Common myeloid progenitor, CD34-positive (primary cell): ENCODE measurements around the gene CAMTA1.
A peak's percentile ranks its signal among the peaks of the same experiment; 100 is the strongest.

ENCODE experiments used
- CTCF ChIA-PET: fragments of 350-600 bp; sonication (Branson Sonifier 250); formaldehyde crosslinking; loops from one replicate; lab custom pipeline; 2021; ENCODE audit warnings: antibody characterized with exemption; lab: Charles Lee
- POLR2A ChIA-PET: fragments of 350-600 bp; sonication (Branson Sonifier 250); formaldehyde crosslinking; loops from one replicate; lab custom pipeline; 2021; ENCODE audit warnings: antibody characterized with exemption; lab: Charles Lee
- DNase-seq, 3 donors: peaks; one replicate each; pipeline versions ENCODE4 v3.0.0 to v3.0.0-alpha.2; 2013
- H3K27ac ChIP-seq, 2 experiments: 1 replicate in 1 of 2; 2 replicates in 1 of 2; pipeline ENCODE4 v1.7.0; 2013; ENCODE audit warnings: inconsistent platforms in 2 of 2, low read length in 2 of 2, mild to moderate bottlenecking in 2 of 2, low read depth in 1 of 2, moderate library complexity in 1 of 2; ENCODE audit not compliant: severe bottlenecking in 2 of 2, insufficient read depth in 1 of 2, poor library complexity in 1 of 2
- H3K27me3 ChIP-seq, 5 experiments: replicated peaks in 2 of 5; 1 replicate in 3 of 5; 2 replicates in 2 of 5; pipeline versions ENCODE4 v1.6.1 to v1.7.0; 2013; ENCODE audit warnings: low read length in 4 of 5, mild to moderate bottlenecking in 2 of 5, moderate library complexity in 2 of 5, inconsistent platforms in 1 of 5; ENCODE audit not compliant: insufficient read depth in 5 of 5, control insufficient read depth in 4 of 5
- H3K36me3 ChIP-seq, 4 experiments: 1 replicate in 2 of 4; 2 replicates in 2 of 4; pipeline versions ENCODE4 v1.6.1 to v1.7.0; 2013; ENCODE audit warnings: low read length in 3 of 4, control low read depth in 1 of 4, mild to moderate bottlenecking in 1 of 4; ENCODE audit not compliant: control insufficient read depth in 4 of 4, insufficient read depth in 4 of 4
- H3K4me1 ChIP-seq, 4 experiments: 1 replicate in 3 of 4; 2 replicates in 1 of 4; pipeline versions ENCODE4 v1.6.1 to v1.7.1; 2013; ENCODE audit warnings: low read length in 3 of 4, mild to moderate bottlenecking in 3 of 4, control low read depth in 1 of 4, inconsistent platforms in 1 of 4, moderate library complexity in 1 of 4; ENCODE audit not compliant: control insufficient read depth in 4 of 4, insufficient read depth in 4 of 4; ENCODE audit errors: control extremely low read depth in 1 of 4
- H3K4me3 ChIP-seq, 7 experiments: 1 replicate in 4 of 7; 2 replicates in 3 of 7; pipeline versions ENCODE4 v1.5.1 to v1.7.0; 2013; ENCODE audit warnings: mild to moderate bottlenecking in 7 of 7, low read length in 6 of 7, moderate library complexity in 6 of 7, inconsistent platforms in 2 of 7, low read depth in 2 of 7, control low read depth in 1 of 7; ENCODE audit not compliant: insufficient read depth in 4 of 7, control insufficient read depth in 1 of 7; ENCODE audit errors: extremely low read depth in 1 of 7
- H3K9me3 ChIP-seq, 5 experiments: 1 replicate in 4 of 5; 2 replicates in 1 of 5; pipeline versions ENCODE4 v1.6.1 to v1.7.1; 2013; ENCODE audit warnings: low read length in 4 of 5, mild to moderate bottlenecking in 2 of 5, inconsistent platforms in 1 of 5, low read depth in 1 of 5, moderate library complexity in 1 of 5; ENCODE audit not compliant: control insufficient read depth in 4 of 5, insufficient read depth in 2 of 5; ENCODE audit errors: control extremely low read depth in 1 of 5
- WGBS: methylation state at CpG from one replicate; pipeline ENCODE4 v1.1.5; 2013; ENCODE audit not compliant: insufficient coverage; 5-methylcytosine and 5-hydroxymethylcytosine counted together

CAMTA1 gene

DNA sequence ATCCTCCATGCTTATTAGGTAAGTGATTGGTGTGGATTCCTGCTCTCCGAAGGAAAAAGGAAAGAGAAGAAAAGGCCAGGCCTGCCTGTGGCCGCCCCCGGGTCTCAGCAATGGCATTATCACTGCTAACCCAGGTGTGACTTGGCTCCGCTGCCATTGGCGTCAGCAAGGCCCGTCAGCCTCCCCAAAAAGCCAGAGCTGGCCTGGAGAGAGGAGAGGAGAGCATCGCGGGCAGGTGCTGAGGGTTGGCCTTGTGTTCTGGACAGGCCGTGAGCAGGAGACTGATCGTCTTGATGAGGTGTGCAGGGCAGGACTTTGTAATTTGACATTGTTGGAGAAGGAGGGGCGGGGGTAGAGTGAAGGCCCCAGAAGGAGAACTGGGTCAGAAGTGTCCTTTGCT, 186.4 kb downstream of the CAMTA1 start:
- no peaks in the 10 kb centered on the region for H3K36me3 ChIP-seq
- H3K27ac ChIP-seq, result no peak overlapping the region
- 99% methylated on average over 9 of the region's 11 CpGs for whole genome bisulfite sequencing
- ChIA-PET POLR2A (no interaction called here), CTCF (no interaction called here)
- no peak overlapping the region for H3K4me3 ChIP-seq
- H3K4me1 ChIP-seq, result peaks cover 5 to 27% (median 19%) of the 10 kb centered on the region in 4 experiments
- H3K9me3 ChIP-seq, result peaks cover 0 to 2% (median 0%) of the 10 kb centered on the region in 5 experiments
- H3K27me3 ChIP-seq, result peaks cover 0 to 10% (median 3%) of the 10 kb centered on the region in 5 experiments
- no peak for DNase-seq

DNA sequence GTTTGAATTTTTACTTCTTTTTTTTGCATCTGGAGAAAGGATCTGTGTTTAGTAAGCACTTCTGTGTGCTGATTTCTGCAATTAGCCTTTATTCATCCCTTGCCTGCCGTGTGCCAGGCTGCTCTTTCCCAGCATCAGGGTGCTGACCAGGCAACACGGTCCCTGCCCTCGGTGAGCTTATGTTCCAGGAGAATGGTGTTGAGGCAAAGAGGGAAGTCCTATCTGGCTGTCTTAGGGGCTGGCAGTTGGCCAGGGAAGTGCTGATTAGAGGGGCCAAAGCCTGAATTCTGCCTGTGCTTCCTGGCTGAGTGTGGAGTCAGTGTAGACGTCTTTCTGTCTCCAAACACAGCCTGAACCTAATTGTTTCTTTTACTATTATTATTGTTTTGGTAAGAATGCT, 187.1 kb downstream of the CAMTA1 start:
- Histone ChIP-seq H3K27me3 (peaks cover 0 to 10% (median 3%) of the 10 kb centered on the region in 5 experiments), H3K27ac (no peak overlapping the region), H3K4me1 (peaks cover 5 to 25% (median 18%) of the 10 kb centered on the region in 4 experiments), H3K4me3 (no peak overlapping the region), H3K36me3 (no peaks in the 10 kb centered on the region), H3K9me3 (peaks cover 0 to 2% (median 0%) of the 10 kb centered on the region in 5 experiments)
- no CpG with 5 or more reads among the region's 4 CpGs for whole genome bisulfite sequencing
- peak in 2 of 3 donors; percentile 49 to 51 for DNase-seq
- POLR2A ChIA-PET, result no interaction called here
- CTCF ChIA-PET, result no interaction called here

DNA sequence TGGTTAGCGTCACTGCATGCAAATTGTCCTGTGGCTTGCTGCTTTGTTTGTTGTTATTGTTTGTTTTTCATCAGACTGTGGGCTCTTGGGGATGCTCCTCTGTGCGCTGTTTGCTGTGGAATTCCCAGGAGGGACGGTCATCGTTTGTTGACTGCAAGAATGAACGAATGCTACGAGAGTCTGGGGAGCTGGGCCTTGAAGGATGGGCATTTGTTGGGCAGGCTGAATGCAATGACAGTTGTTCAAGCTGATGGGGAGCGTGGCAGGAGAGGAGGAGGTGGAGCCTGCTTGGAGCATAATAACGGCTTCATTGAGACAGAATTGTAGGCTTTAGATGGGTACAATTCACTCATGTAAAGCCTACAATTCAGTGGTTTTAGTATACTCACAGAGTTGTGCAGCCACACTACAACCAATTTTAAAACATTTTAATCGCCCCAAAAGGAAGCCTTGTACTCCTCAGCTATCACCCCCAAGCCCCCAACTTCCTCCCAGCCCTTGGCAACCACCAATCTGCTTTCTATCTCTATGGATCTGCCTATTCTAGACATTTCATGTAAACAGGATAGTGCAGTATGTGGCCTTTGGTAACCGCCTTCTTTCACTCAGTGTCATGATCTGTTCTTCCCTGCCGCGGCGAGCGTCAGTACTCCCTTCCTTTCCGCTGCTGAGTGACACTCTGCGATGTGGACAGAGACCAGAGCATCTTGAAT, 190.2 kb downstream of the CAMTA1 start:
- H3K27ac ChIP-seq, result no peak overlapping the region
- 91% methylated on average over 12 of the region's 16 CpGs for whole genome bisulfite sequencing
- H3K27me3 ChIP-seq, result peaks cover 0 to 5% (median 0%) of the 10 kb centered on the region in 5 experiments
- ChIA-PET POLR2A (no interaction called here), CTCF (interaction anchor here (0.6 to 1.1 kb wide), 2 partner anchors 67 to 92 kb away, joined by 3 read pairs; no protein-coding TSS in a partner anchor)
- no peaks in the 10 kb centered on the region for H3K4me1 ChIP-seq
- H3K36me3 ChIP-seq, result no peaks in the 10 kb centered on the region
- no peak for DNase-seq
- no peak overlapping the region for H3K4me3 ChIP-seq
- peaks cover 0 to 2% (median 0%) of the 10 kb centered on the region in 5 experiments for H3K9me3 ChIP-seq

DNA sequence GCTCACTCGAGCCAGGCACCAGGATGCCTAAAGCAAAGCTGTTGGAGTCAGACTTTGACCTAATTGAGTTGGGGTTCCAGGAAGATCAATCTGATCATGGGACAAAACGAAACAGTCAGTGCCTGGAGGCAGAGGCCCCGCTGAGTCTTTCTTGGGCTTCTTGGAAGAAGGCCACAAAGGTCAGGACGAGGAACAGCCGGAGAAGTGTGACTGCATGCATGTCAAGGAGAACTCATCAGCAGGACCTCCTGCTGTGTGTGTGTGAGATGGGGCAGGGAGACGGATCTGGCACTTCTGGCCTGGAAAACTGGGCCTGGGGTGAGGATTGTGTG, 190.8 kb downstream of the CAMTA1 start:
- H3K36me3 ChIP-seq, result no peaks in the 10 kb centered on the region
- WGBS, result 98% methylated on average over 6 of the region's 6 CpGs
- H3K4me1 ChIP-seq, result no peaks in the 10 kb centered on the region
- H3K4me3 ChIP-seq, result no peak overlapping the region
- CTCF ChIA-PET, result interaction anchor here (0.6 to 1.1 kb wide), 2 partner anchors 66 to 92 kb away, joined by 3 read pairs; no protein-coding TSS in a partner anchor
- H3K27me3 ChIP-seq, result peaks cover 0 to 5% (median 0%) of the 10 kb centered on the region in 5 experiments
- H3K9me3 ChIP-seq, result peaks cover 0 to 2% (median 0%) of the 10 kb centered on the region in 5 experiments
- no peak overlapping the region for H3K27ac ChIP-seq
- POLR2A ChIA-PET, result no interaction called here
- DNase-seq, result no peak

DNA sequence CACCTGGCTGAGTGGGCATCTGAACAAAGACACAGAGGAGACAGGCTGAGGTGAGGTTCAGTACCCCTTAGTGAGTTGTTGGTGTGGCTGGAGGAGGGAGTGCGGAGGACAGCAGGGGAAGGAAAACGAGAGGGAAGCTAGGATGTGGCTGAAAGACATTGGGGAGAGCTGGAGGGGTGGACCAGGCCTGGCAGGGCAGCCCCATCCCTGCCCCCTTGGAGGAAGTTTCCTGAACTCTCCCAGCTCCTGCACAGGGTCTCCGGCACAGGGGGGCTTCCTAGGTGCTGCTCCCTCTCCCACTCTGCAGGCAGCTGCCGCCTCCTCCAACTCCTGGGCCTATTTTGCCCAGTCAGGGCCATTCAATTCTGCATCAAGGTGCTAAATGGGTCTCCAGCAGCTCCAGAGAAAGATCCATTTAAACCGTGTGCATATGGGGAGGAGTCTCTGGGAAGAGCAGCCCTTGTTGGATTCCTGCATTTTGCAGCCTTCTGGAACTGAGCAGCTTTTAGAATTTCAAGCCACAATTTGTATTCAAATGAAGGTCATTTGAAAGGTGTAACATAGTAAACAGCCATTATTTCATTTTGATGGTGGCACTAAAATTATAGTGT, 193.9 kb downstream of the CAMTA1 start:
- no peaks in the 10 kb centered on the region for H3K36me3 ChIP-seq
- H3K27me3 ChIP-seq, result peaks cover 0 to 5% (median 0%) of the 10 kb centered on the region in 5 experiments
- CTCF ChIA-PET, result interaction anchor here (1.1 kb wide), 1 partner anchor 12 kb away, joined by 3 read pairs; no protein-coding TSS in a partner anchor
- peaks cover 0 to 2% (median 0%) of the 10 kb centered on the region in 5 experiments for H3K9me3 ChIP-seq
- H3K27ac ChIP-seq, result no peak overlapping the region
- no peak overlapping the region for H3K4me3 ChIP-seq
- POLR2A ChIA-PET, result no interaction called here
- WGBS, result 88% methylated on average over 4 of the region's 5 CpGs
- no peaks in the 10 kb centered on the region for H3K4me1 ChIP-seq
- no peak for DNase-seq

DNA sequence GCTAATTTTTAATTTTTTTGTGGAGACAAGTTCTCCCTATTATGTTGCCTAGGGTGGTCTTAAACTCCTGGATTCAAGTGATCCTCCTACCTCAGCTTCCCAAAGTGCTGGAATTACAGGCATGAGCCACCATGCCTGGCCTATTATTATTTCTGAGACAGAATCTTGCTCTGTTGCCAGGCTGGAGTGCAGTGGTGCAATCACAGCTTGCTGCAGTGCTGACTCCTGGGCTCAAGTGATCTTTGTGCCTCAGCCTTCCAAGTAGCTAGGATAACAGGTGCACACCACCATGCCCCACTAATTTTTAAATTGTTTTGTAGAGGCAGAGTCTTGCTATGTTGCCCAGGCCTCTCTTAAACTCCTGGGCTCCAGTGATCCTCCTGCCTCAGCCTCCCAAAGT, 196.3 kb downstream of the CAMTA1 start:
- ChIA-PET CTCF (no interaction called here), POLR2A (no interaction called here)
- no peak for DNase-seq
- Histone ChIP-seq H3K9me3 (no peaks in the 10 kb centered on the region), H3K27ac (no peak overlapping the region), H3K4me1 (no peaks in the 10 kb centered on the region), H3K36me3 (no peaks in the 10 kb centered on the region), H3K4me3 (no peak overlapping the region), H3K27me3 (peaks cover 0 to 3% (median 0%) of the 10 kb centered on the region in 5 experiments)

DNA sequence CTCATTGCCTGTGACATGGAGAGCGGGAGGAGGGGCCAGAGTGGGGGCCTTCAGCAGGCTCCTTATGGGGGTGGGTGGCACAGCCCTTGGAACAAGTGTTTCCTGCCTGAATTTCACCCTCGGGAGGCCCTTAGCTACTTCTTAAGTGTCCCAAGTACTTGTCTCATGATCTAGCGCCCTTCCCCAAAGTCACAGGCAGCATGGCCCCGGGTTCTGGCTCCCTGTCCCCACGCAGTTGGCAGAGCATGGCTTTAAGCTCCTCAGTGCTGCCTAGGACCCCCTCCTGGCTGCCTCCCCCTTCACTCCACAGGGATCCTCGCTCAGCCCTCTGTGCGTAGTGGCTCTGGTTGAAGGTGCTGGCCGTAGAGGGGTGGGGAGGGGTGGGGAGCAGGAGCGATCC, 197.2 kb downstream of the CAMTA1 start:
- CTCF ChIA-PET, result no interaction called here

More for the DNA sequence above, 197.2 kb downstream of the CAMTA1 start:
- Histone ChIP-seq H3K4me3 (no peak overlapping the region), H3K9me3 (no peaks in the 10 kb centered on the region), H3K36me3 (no peaks in the 10 kb centered on the region), H3K4me1 (no peaks in the 10 kb centered on the region), H3K27me3 (peaks cover 0 to 5% (median 0%) of the 10 kb centered on the region in 5 experiments), H3K27ac (no peak overlapping the region)
- no peak for DNase-seq
- WGBS, result 93% methylated on average over 5 of the region's 9 CpGs
- POLR2A ChIA-PET, result no interaction called here
